NCI-H82 (cell line): ENCODE measurements around the gene ATP9A.
A peak's percentile ranks its signal among the peaks of the same experiment; 100 is the strongest.
"Not testable (repeated sequence)": the region's sequence is repeated elsewhere in the genome, so short reads cannot be mapped to it uniquely, and the experiment has no call there.

ENCODE experiments used
- DNase-seq: peaks from one replicate; lab custom pipeline; 2025; lab: John Stamatoyannopoulos, UW

The ATP9A gene

GRCh38 chr20:51723026-51723425, 45.2 kb downstream of the ATP9A start:
- DNase-seq = not testable (repeated sequence)

GRCh38 chr20:51722246-51722645, 45.9 kb downstream of the ATP9A start:
- DNase-seq = not testable (repeated sequence)

- no peak for DNase-seq
These were observed 47.3 kb downstream of the ATP9A start for GRCh38 chr20:51720854-51721253.

- DNase-seq = no peak
These were observed 47.8 kb downstream of the ATP9A start for GRCh38 chr20:51720384-51720783.

- no peak for DNase-seq
These were observed 52.4 kb downstream of the ATP9A start for GRCh38 chr20:51715856-51716185.

GRCh38 chr20:51715163-51715855, 52.9 kb downstream of the ATP9A start:
- DNase-seq = peak; percentile 8

DNA sequence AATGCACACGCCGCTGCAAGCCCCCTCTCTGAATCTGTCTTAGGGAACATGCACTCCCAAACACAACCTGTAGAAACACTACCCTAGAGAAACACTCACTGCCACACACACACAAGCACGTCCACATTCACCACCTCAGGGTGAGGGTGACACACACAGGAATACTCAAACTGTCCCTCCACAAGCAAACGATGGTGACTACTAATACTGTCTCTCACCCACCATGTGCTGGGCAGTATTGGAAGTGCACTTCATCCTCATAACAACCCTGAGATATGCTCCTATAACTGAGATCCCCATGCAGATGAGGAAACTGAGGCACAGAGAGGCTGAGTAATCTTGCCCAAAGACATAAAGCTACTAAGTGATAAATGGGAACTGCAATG, 55.0 kb downstream of the ATP9A start:
- no peak for DNase-seq

- peak; percentile 75 for DNase-seq
These were observed 55.5 kb downstream of the ATP9A start for GRCh38 chr20:51712501-51713212.

DNA sequence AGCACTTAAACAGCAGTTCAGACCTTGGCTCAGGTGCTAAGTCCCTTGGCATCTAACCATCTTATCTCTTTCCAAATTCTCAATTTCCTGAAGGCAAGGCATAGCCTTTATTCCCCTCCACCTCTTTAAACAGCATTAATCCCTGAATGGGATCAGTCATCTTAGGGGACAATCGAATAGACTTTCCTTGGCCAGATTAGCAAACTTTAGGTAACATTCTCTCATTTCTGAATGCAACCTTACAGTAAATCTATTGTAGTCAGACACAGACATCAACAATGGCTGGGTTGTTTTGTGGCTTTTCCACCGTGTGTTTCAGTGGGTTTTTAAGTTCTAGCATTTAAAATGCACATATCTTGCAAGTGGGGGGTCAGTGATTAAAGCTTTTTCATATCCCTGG, 56.8 kb downstream of the ATP9A start:
- peak; percentile 73 for DNase-seq

DNA sequence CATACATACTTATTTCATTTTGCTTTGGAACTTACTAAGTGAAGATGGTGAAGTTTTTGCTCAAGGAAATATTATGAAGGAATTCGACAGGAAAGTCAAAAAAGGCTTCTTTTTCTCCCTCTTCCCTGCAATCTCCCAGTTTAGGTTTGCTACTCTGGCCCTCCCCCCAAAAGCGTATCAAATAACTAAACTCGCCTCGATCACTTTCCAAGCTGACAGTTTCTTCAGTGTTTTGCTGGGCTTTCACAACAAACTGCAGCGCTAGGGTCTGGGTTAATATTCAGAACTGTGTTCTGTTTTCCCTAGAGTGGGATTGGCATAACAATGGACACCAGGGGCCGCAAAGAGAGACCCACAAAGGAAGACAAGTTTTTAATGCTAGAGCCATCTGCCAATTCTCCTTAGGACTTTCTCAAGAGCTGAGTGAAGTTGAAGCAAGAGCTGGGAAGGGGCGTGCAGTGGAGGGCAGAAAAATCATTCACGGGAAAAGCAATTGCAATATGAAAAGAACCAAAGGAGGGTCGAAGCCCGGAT, 57.8 kb downstream of the ATP9A start:
- DNase-seq = no peak

- DNase-seq = no peak
These were observed 62.8 kb downstream of the ATP9A start for GRCh38 chr20:51705400-51705799.

GRCh38 chr20:51703400-51704287, 64.5 kb downstream of the ATP9A start:
- DNase-seq = no peak

DNA sequence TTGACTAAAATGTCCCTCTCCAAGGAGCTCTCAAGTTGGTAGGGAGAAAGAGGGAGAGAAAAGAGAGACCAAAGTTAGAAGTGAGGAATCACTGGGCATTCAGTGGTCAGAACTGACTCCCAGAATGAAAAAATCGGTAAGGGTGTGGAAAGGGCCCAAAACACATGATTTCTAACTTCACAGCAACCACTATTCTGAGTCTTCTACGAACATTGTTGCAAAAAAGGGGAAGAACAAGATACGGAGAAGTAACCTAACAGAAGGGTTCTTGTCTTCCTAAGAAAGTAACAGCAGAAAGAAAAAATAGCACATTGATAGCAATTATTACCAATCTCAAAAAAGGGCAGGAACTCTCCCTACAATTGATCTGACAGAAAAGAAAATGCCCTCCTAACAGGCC, 65.6 kb downstream of the ATP9A start:
- no peak for DNase-seq

- peak; percentile 86 for DNase-seq
These were observed 67.3 kb downstream of the ATP9A start for GRCh38 chr20:51700809-51701285.

- DNase-seq = no peak
These were observed 69.9 kb downstream of the ATP9A start for GRCh38 chr20:51698252-51698651.

GRCh38 chr20:51697096-51697826, 70.9 kb downstream of the ATP9A start:
- peak; percentile 22 for DNase-seq

DNA sequence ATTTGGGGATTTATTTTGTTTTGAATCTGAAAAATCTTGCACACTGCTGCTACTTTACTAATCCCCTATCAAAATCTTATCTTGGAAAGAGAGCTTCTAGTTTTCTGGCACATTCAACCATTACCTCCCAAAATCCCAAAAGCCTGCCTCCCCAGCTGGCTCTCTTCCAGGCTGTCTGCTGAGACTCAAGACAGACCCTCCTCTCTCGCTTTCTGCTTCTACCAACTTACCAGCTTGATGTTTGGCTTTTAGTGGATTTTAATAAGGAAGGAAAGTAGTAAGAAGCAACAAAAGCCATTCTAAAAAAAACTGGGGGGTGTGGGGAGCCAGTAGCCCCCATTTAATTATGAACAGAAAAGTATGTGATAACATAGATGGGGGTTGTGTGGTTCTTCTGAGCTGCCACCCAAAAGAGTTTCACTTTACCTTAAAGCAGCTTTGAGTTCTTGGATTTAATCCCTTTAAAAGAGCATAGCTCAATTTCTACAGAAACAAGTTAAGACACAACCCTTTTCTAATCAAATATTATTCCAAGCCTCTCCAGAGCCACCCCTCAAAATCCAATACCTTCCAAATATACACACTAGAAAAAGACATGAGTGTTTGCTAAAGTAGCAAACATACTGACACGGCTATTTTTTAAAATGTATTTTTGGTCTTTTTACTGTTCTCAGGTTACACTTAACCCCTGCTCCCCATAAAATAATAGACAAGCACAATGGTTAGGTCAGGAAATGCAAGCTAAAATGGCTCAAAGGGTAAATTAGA, 71.7 kb downstream of the ATP9A start:
- peak; percentile 81 for DNase-seq

DNA sequence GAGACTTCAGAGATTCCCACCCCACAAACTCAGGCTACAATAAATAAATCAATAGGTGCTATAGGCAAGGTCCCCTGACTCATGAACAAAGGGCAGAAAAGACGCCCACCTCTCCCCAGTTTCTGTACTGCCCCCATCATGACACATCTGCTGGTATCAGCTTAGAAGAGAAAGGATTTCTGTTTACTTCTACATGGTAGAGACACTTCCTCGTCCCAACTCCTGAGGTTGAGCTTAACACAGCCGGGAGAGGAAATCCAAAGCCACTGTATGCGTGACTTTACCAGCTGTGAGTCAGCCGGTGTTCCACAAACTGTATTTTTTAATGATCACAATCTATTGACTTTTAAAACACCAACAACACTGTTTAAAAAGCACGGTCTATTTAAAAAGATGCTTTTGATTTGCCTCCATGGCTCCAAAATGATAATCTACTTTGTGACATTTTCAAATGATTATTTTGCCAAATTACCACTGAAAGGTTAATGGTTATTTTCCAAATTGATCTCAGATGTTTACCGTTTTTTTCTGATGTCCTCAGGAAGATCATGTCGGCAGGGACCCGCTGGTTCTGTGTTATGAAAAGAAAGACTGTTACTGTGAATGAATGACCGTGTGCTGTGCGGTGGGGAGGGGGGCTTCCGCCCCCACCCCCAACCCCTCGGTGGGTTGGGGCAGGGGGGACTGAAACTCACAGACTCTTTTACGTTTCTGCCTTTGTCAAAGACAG, 72.5 kb downstream of the ATP9A start:
- peak; percentile 68 for DNase-seq

GRCh38 chr20:51692806-51693400, 75.3 kb downstream of the ATP9A start:
- no peak for DNase-seq

- no peak for DNase-seq
These were observed 76.5 kb downstream of the ATP9A start for GRCh38 chr20:51691703-51692102.
